Fibroblast of villous mesenchyme (primary cell): ENCODE results near the gene NEK1. TPM values are rescaled to one million over a fixed set of nuclear protein-coding genes. Genes with fewer than 3 reads are reported as not detected.

Experiments
- DNase-seq: peaks from one replicate; pipeline ENCODE4 v3.0.0-alpha.2; 2010; ENCODE audit warnings: low read depth
- H3K4me3 ChIP-seq: 2 replicates; pipeline ENCODE4 v1.5.1; 2011; ENCODE audit warnings: low read depth, mild to moderate bottlenecking, low read length
- total RNA-seq: library from RNA; depleted of rRNA; stranded (reverse); fragments of >200 nt; gene quantifications from 2 replicates; pipeline ENCODE4 v1.2.3, GENCODE V29; 2012
- TF ChIP-seq, protein P1 (sequence below): IDR thresholded peaks from 2 replicates; pipeline ENCODE4 v1.5.1; 2012; ENCODE audit warnings: low read depth, mild to moderate bottlenecking, low read length; ENCODE audit not compliant: insufficient read depth

NEK1 gene
- total RNA-seq, 1 donor, result 11.2 TPM

DNA sequence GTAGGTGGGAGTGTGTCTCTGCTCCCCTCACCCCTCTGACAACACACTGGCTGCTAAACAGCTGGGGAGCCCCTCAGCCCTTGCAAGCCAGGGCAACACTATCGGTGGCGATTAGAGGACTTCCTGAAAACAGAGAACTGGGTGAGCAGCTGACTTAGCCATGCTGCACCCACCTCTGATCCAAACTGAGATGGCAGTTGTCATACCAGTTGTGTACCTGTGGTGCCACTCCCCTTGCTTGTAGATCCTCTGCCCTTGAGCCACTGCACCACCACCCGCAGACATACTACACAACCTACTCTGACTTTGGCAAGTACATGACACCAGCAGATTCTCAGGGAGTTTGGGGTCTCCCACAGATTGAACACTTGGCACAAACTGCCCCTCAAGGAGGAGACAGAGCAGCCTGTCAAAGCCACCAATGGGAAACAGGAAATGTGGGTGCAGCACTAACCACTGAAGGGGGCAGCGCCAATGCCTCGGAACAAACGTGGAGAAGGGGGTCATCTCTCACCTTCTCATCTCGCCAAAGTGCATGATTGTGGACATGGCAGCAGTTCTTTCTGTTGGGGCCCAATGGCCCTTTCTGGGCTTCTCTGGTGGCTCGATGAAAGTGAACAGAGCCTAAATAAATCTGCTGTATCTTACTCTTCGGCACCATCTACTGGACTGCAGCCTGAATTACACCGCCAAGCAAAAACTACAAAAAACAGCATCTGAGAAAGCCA is 119.8 kb downstream of the NEK1 start:
- TF ChIP-seq, protein P1, sequence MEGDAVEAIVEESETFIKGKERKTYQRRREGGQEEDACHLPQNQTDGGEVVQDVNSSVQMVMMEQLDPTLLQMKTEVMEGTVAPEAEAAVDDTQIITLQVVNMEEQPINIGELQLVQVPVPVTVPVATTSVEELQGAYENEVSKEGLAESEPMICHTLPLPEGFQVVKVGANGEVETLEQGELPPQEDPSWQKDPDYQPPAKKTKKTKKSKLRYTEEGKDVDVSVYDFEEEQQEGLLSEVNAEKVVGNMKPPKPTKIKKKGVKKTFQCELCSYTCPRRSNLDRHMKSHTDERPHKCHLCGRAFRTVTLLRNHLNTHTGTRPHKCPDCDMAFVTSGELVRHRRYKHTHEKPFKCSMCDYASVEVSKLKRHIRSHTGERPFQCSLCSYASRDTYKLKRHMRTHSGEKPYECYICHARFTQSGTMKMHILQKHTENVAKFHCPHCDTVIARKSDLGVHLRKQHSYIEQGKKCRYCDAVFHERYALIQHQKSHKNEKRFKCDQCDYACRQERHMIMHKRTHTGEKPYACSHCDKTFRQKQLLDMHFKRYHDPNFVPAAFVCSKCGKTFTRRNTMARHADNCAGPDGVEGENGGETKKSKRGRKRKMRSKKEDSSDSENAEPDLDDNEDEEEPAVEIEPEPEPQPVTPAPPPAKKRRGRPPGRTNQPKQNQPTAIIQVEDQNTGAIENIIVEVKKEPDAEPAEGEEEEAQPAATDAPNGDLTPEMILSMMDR, result peak; percentile 90
- no peak overlapping the region for H3K4me3 ChIP-seq
- DNase-seq, result peak; percentile 54

DNA sequence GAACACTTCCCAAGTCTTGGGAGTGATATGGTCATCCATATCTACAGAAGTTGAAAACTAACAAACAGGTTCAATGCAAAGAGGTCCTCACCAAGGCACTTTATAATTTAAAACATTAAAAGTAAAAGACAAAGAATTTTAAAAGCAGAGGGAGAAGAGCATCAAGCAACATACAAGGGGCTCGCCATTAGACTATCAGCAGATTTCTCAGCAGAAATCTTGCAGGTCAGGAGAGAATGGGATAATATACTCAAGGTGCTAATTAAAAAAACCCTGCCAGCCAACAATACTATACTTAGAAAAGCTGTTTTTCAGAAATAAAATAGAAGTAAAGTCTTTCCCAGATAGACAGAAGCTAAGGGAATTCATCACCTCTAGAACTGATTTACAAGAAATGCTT is 121.2 kb downstream of the NEK1 start:
- no peak for DNase-seq
- no peak overlapping the region for H3K4me3 ChIP-seq
- TF ChIP-seq, protein P1, result no peak

DNA sequence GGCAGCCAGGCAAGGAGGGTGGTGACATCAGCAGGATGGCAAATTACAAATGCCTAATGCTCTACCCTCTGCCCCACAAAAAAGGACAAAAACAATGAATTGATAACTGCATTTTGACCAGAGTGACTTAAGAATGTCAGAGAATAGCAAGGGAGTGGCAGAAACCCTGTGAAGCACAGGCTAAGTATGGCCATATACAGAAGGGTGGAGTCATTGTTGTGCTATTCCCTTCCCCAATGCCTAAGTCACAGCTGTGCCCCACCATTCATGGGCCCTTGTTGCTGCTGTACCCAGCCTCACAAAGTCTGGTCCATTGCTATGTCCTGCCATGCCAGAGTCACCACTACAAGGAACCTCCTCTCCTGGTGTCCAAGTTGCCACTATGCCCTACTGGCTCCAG is 123.1 kb downstream of the NEK1 start:
- H3K4me3 ChIP-seq, result no peak overlapping the region
- no peak for DNase-seq
- TF ChIP-seq, protein P1, result no peak

DNA sequence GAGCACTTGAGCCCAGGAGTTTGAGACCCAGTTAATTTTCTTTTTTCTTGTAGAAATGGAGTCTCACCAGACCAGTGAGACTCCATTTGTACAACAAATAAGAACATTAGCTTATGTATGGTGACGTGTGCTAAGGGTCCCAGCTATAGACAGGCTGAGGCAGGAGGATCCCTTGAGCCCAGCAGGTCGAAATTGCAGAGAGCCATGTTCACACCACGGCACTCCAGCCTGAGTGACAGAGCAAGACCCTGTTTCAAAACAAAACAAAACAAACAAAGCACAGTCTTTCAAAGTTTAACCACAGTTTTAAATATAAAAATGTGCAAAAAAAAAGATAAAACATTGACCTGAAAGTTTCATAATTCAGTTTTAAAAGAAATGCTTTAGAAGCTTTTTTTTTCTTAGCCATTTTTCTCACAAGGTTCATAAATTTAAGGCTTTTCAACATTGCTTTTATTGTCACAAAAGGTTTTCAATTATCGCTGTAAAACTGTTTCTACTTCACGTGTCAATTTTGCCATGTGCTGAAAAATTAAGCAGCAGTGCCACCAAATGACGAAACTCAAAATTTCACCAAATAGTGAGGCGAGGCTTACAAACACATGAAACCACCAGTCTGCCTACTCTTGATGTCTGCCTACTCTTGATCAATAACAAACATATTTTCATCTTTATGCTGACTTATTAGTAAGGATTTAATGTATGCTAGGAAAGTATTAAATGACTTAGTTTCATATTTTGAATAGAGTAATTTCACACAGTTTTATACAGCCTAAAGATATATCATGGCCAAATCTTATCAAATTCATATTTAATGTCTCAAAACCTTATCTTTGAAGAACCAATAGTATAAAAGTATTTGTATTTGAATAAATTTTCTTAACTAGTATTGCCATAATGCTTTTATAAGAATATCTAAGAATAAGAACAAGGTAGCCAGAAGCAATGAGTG is 126.3 kb downstream of the NEK1 start:
- peak; percentile 71 for DNase-seq
- TF ChIP-seq, protein P1, result peak; percentile 52
- H3K4me3 ChIP-seq, result no peak overlapping the region

DNA sequence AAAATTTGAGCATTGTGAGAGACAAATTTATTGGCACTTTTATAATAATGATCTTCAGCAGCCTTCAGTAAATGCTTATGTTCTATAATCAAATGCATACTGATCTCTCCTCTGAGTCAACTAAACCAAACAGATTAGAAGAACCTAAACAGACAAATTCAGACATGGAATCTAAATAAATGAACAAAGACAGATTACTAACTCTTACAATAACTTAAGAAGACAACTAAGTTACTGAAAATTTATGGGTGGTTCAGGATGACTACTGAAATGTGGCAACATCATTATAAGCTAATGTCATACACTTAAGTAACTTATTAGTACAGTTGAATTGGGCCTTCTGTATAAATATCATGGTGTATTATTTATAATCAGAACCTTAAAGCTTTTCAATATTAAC is 127.3 kb downstream of the NEK1 start:
- TF ChIP-seq, protein P1, result no peak
- no peak overlapping the region for H3K4me3 ChIP-seq
- DNase-seq, result peak; percentile 38

DNA sequence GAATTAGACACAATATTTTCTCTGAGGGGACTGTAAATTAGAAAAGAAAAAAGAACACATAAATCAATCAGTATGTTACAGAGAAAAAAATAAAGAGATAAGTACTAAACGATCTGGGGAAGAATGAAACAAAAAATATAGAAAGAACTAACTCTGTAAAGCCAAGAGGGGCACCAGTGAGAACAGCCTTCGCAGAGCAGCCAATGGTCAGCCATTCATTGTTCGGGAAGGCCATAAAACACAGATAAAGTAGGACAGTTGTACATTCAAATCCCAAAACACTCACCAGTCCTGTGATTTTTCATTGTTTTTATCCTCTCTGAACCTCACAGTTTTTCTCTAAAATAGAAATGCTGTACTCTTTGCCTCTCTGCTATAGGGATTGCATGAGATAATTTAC is 127.9 kb downstream of the NEK1 start:
- no peak overlapping the region for H3K4me3 ChIP-seq
- TF ChIP-seq, protein P1, result peak; percentile 29
- peak; percentile 25 for DNase-seq
